IPS-20b (cell line): ENCODE data around the gene MYO7A.

ENCODE experiments used
- H3K27ac ChIP-seq: one replicate; pipeline ENCODE4 v1.5.1; 2013; ENCODE audit warnings: low read length
- H3K27me3 ChIP-seq: 2 replicates; pipeline ENCODE4 v1.6.1; 2013; ENCODE audit warnings: mild to moderate bottlenecking, low read length, inconsistent platforms; ENCODE audit not compliant: insufficient read depth
- H3K36me3 ChIP-seq: 2 replicates; pipeline ENCODE4 v1.6.1; 2013; ENCODE audit warnings: low read depth, mild to moderate bottlenecking, inconsistent platforms, low read length, moderate library complexity; ENCODE audit not compliant: insufficient read depth
- H3K4me1 ChIP-seq: 2 replicates; pipeline ENCODE4 v1.6.1; 2013; ENCODE audit warnings: mild to moderate bottlenecking, control low read depth, inconsistent platforms, low read length, moderate library complexity; ENCODE audit not compliant: insufficient read depth
- H3K4me3 ChIP-seq: 2 replicates; pipeline ENCODE4 v1.5.1; 2013; ENCODE audit warnings: mild to moderate bottlenecking, low read length, inconsistent platforms
- H3K9ac ChIP-seq: 2 replicates; pipeline ENCODE4 v1.6.1; 2013; ENCODE audit warnings: low read depth, mild to moderate bottlenecking, inconsistent platforms, low read length, moderate library complexity
- H3K9me3 ChIP-seq: 2 replicates; pipeline ENCODE4 v1.6.1; 2013; ENCODE audit warnings: mild to moderate bottlenecking, low read depth, low read length, inconsistent platforms; ENCODE audit not compliant: insufficient read depth

MYO7A gene

GRCh38 chr11:77213029-77213579, 85.1 kb downstream of the MYO7A start:
- no peak overlapping the region for H3K9ac ChIP-seq
- H3K27me3 ChIP-seq, result no peaks in the 10 kb centered on the region
- no peaks in the 10 kb centered on the region for H3K4me1 ChIP-seq
- no peak overlapping the region for H3K27ac ChIP-seq
- no peaks in the 10 kb centered on the region for H3K36me3 ChIP-seq
- H3K9me3 ChIP-seq, result no peaks in the 10 kb centered on the region
- no peak overlapping the region for H3K4me3 ChIP-seq

- H3K27ac ChIP-seq, result no peak overlapping the region
- H3K4me1 ChIP-seq, result no peaks in the 10 kb centered on the region
- no peak overlapping the region for H3K4me3 ChIP-seq
- H3K36me3 ChIP-seq, result no peaks in the 10 kb centered on the region
- H3K9ac ChIP-seq, result no peak overlapping the region
- no peaks in the 10 kb centered on the region for H3K27me3 ChIP-seq
- no peaks in the 10 kb centered on the region for H3K9me3 ChIP-seq
Measured at GRCh38 chr11:77213589-77214428, 85.8 kb downstream of the MYO7A start.

GRCh38 chr11:77214557-77214956, 86.5 kb downstream of the MYO7A start:
- Histone ChIP-seq H3K9ac (no peak overlapping the region), H3K4me3 (no peak overlapping the region), H3K9me3 (no peaks in the 10 kb centered on the region)

GRCh38 chr11:77215106-77215505, 87.1 kb downstream of the MYO7A start:
- Histone ChIP-seq H3K9ac (no peak overlapping the region), H3K27me3 (no peaks in the 10 kb centered on the region), H3K36me3 (no peaks in the 10 kb centered on the region), H3K4me1 (no peaks in the 10 kb centered on the region), H3K9me3 (no peaks in the 10 kb centered on the region), H3K27ac (no peak overlapping the region), H3K4me3 (no peak overlapping the region)

More at GRCh38 chr11:77214557-77214956, 86.5 kb downstream of the MYO7A start:
- H3K27ac ChIP-seq, result no peak overlapping the region
- no peaks in the 10 kb centered on the region for H3K27me3 ChIP-seq
- H3K4me1 ChIP-seq, result no peaks in the 10 kb centered on the region
- no peaks in the 10 kb centered on the region for H3K36me3 ChIP-seq

- no peaks in the 10 kb centered on the region for H3K36me3 ChIP-seq
- H3K27ac ChIP-seq, result no peak overlapping the region
- H3K27me3 ChIP-seq, result no peaks in the 10 kb centered on the region
- no peak overlapping the region for H3K9ac ChIP-seq
- no peak overlapping the region for H3K4me3 ChIP-seq
- no peaks in the 10 kb centered on the region for H3K4me1 ChIP-seq
- H3K9me3 ChIP-seq, result no peaks in the 10 kb centered on the region
Measured at GRCh38 chr11:77217156-77217555, 89.1 kb downstream of the MYO7A start.

GRCh38 chr11:77223797-77224196, 95.8 kb downstream of the MYO7A start:
- no peaks in the 10 kb centered on the region for H3K36me3 ChIP-seq
- H3K4me1 ChIP-seq, result no peaks in the 10 kb centered on the region
- no peak overlapping the region for H3K4me3 ChIP-seq
- no peaks in the 10 kb centered on the region for H3K9me3 ChIP-seq
- H3K9ac ChIP-seq, result no peak overlapping the region
- H3K27ac ChIP-seq, result no peak overlapping the region
- H3K27me3 ChIP-seq, result no peaks in the 10 kb centered on the region

- Histone ChIP-seq H3K27me3 (no peaks in the 10 kb centered on the region), H3K4me1 (no peaks in the 10 kb centered on the region), H3K9ac (no peak overlapping the region), H3K27ac (no peak overlapping the region), H3K9me3 (no peaks in the 10 kb centered on the region), H3K36me3 (no peaks in the 10 kb centered on the region), H3K4me3 (no peak overlapping the region)
Measured at GRCh38 chr11:77230878-77231605, 103.0 kb downstream of the MYO7A start.

- H3K36me3 ChIP-seq, result no peaks in the 10 kb centered on the region
- no peaks in the 10 kb centered on the region for H3K9me3 ChIP-seq
- no peaks in the 10 kb centered on the region for H3K27me3 ChIP-seq
- H3K9ac ChIP-seq, result no peak overlapping the region
- no peaks in the 10 kb centered on the region for H3K4me1 ChIP-seq
- no peak overlapping the region for H3K4me3 ChIP-seq
- no peak overlapping the region for H3K27ac ChIP-seq
Measured at GRCh38 chr11:77231800-77232199, 103.8 kb downstream of the MYO7A start.

- H3K27me3 ChIP-seq, result no peaks in the 10 kb centered on the region
Measured at GRCh38 chr11:77232242-77232641, 104.2 kb downstream of the MYO7A start.

GRCh38 chr11:77233011-77233410, 105.0 kb downstream of the MYO7A start:
- no peaks in the 10 kb centered on the region for H3K36me3 ChIP-seq
- no peak overlapping the region for H3K4me3 ChIP-seq
- H3K9ac ChIP-seq, result no peak overlapping the region
- H3K9me3 ChIP-seq, result no peaks in the 10 kb centered on the region
- no peak overlapping the region for H3K27ac ChIP-seq
- H3K27me3 ChIP-seq, result no peaks in the 10 kb centered on the region
- H3K4me1 ChIP-seq, result no peaks in the 10 kb centered on the region

More at GRCh38 chr11:77232242-77232641, 104.2 kb downstream of the MYO7A start:
- H3K9ac ChIP-seq, result no peak overlapping the region
- no peak overlapping the region for H3K4me3 ChIP-seq
- H3K27ac ChIP-seq, result no peak overlapping the region
- no peaks in the 10 kb centered on the region for H3K9me3 ChIP-seq
- H3K4me1 ChIP-seq, result no peaks in the 10 kb centered on the region
- no peaks in the 10 kb centered on the region for H3K36me3 ChIP-seq

GRCh38 chr11:77236901-77237300, 108.9 kb downstream of the MYO7A start:
- Histone ChIP-seq H3K27ac (no peak overlapping the region), H3K36me3 (no peaks in the 10 kb centered on the region), H3K9me3 (no peaks in the 10 kb centered on the region)

More at GRCh38 chr11:77236901-77237300, 108.9 kb downstream of the MYO7A start:
- no peaks in the 10 kb centered on the region for H3K27me3 ChIP-seq
- H3K4me1 ChIP-seq, result no peaks in the 10 kb centered on the region
- no peak overlapping the region for H3K9ac ChIP-seq
- H3K4me3 ChIP-seq, result no peak overlapping the region
